ENCODE results near the gene FAM111B. TPM values are rescaled to one million over a fixed set of nuclear protein-coding genes. Genes with fewer than 3 reads are reported as not detected.
"Not testable (repeated sequence)": the region's sequence is repeated elsewhere in the genome, so short reads cannot be mapped to it uniquely, and the experiment has no call there.

The FAM111B gene
- total and polyA plus RNA-seq, 11 donors = 0.18 to 4.8 (median 0.41) TPM; not detected in 4

- H3K27me3 ChIP-seq = peaks cover 0 to 25% (median 6%) of the 10 kb centered on the region in 9 donors
These were observed 28.6 kb upstream of the FAM111B start for GRCh38 chr11:59078435-59078834.

DNA sequence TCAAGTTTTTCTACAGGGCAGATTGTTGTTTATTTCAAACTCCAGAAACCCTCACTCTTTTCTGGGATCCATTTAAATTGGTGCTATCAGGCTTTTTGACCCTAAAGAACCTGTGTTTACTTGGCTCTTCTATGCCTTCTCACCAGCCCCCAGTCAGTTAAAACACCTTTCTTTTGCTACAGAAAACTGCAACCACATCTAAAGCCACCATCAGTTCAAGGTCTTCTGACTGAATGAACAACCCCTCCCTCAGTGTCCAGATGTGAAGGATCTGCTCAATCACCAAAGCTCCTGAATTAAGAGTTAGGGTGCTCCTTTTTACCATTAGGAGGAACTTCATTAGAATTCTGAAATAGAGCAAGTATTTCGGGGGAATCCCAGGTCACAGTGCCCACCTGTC, 28.0 kb upstream of the FAM111B start:
- H3K4me1 ChIP-seq = no peaks in the 10 kb centered on the region
- 69 to 86% (median 77%) methylated on average over 1 of the region's 1 CpG for WGBS, 4 donors
- no peak for TF ChIP-seq POLR2A (IDR thresholded peaks at IDR 0.05)
- TF ChIP-seq, protein P1, sequence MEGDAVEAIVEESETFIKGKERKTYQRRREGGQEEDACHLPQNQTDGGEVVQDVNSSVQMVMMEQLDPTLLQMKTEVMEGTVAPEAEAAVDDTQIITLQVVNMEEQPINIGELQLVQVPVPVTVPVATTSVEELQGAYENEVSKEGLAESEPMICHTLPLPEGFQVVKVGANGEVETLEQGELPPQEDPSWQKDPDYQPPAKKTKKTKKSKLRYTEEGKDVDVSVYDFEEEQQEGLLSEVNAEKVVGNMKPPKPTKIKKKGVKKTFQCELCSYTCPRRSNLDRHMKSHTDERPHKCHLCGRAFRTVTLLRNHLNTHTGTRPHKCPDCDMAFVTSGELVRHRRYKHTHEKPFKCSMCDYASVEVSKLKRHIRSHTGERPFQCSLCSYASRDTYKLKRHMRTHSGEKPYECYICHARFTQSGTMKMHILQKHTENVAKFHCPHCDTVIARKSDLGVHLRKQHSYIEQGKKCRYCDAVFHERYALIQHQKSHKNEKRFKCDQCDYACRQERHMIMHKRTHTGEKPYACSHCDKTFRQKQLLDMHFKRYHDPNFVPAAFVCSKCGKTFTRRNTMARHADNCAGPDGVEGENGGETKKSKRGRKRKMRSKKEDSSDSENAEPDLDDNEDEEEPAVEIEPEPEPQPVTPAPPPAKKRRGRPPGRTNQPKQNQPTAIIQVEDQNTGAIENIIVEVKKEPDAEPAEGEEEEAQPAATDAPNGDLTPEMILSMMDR (IDR thresholded peaks at IDR 0.05) = no peak
- no peak overlapping the region for H3K27ac ChIP-seq
- intact Hi-C loops (cut with DNase I) = no loop called here
- ATAC-seq = no peak
- peaks cover 0 to 8% (median 0%) of the 10 kb centered on the region in 12 donors for H3K9me3 ChIP-seq
- DNase-seq = no peak
- H3K27me3 ChIP-seq = peaks cover 0 to 22% (median 2%) of the 10 kb centered on the region in 9 donors
- no peaks in the 10 kb centered on the region for H3K36me3 ChIP-seq
- H3K4me3 ChIP-seq = no peak overlapping the region

More at GRCh38 chr11:59078435-59078834, 28.6 kb upstream of the FAM111B start:
- Histone ChIP-seq H3K27ac (no peak overlapping the region), H3K36me3 (no peaks in the 10 kb centered on the region), H3K4me3 (no peak overlapping the region), H3K9me3 (peaks cover 0 to 12% (median 0%) of the 10 kb centered on the region in 12 donors), H3K4me1 (no peaks in the 10 kb centered on the region)
- intact Hi-C loops (cut with DNase I) = no loop called here
- no peak for DNase-seq
- no peak for ATAC-seq
- WGBS, 4 donors = 63 to 80% (median 72%) methylated on average over 2 of the region's 2 CpGs
- no peak for TF ChIP-seq POLR2A (IDR thresholded peaks at IDR 0.05)
- TF ChIP-seq, protein P1 (IDR thresholded peaks at IDR 0.05) = no peak

- H3K9me3 ChIP-seq; H3K4me3 ChIP-seq; intact Hi-C loops (cut with DNase I); DNase-seq; H3K4me1 ChIP-seq; H3K36me3 ChIP-seq; ATAC-seq; H3K27ac ChIP-seq: not testable (repeated sequence)
- WGBS, 4 donors = 81 to 99% (median 94%) methylated on average over 2 of the region's 2 CpGs
- H3K27me3 ChIP-seq = peaks cover 0 to 22% (median under 1%) of the 10 kb centered on the region in 9 donors
These were observed 26.6 kb upstream of the FAM111B start for GRCh38 chr11:59080421-59080820.

GRCh38 chr11:59081430-59082020, 25.5 kb upstream of the FAM111B start:
- 56 to 71% (median 58%) methylated on average over 4 of the region's 4 CpGs for WGBS, 4 donors
- not testable (repeated sequence) for H3K36me3 ChIP-seq

GRCh38 chr11:59086007-59086406, 21.0 kb upstream of the FAM111B start, which contains the start of gene GLYATL1B:
GLYATL1B (plus strand) TSS chr11:59086307; CDS start chr11:59086307, 0 bp downstream.
- H3K27me3 ChIP-seq; H3K9me3 ChIP-seq; intact Hi-C loops (cut with DNase I); DNase-seq; H3K36me3 ChIP-seq; H3K4me1 ChIP-seq; ATAC-seq; H3K4me3 ChIP-seq; H3K27ac ChIP-seq: not testable (repeated sequence)
- WGBS, 4 donors = 80 to 90% (median 88%) methylated on average over 5 of the region's 5 CpGs

More at GRCh38 chr11:59081430-59082020, 25.5 kb upstream of the FAM111B start:
- intact Hi-C loops (cut with DNase I); H3K4me1 ChIP-seq; H3K9me3 ChIP-seq; H3K27ac ChIP-seq; ATAC-seq; H3K4me3 ChIP-seq; DNase-seq: not testable (repeated sequence)
- H3K27me3 ChIP-seq = peaks cover 0 to 10% (median 0%) of the 10 kb centered on the region in 9 donors

DNA sequence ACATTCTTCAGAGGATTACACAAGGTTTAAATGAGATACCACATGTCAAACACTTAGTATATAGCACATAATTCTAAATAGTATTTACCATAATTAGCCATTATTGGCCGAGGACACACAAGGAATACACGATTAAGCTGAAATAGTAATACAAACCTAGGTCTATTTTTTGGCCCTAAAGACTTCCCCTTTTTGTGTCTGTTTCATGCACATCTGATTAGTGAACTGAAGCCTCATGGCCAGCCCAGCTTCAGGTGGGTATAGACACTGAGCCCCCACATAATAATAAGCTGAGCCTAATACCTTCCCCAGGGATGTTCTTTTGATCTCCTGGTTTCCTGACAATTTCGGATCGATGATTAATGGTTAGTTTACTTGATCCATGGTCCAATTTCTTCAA, 18.9 kb upstream of the FAM111B start:
- Histone ChIP-seq H3K27ac (no peak overlapping the region), H3K27me3 (peaks cover 0 to 7% (median 0%) of the 10 kb centered on the region in 9 donors), H3K4me3 (no peak overlapping the region), H3K9me3 (no peaks in the 10 kb centered on the region), H3K4me1 (no peaks in the 10 kb centered on the region), H3K36me3 (no peaks in the 10 kb centered on the region)
- intact Hi-C loops (cut with DNase I) = no loop called here
- 87 to 92% (median 90%) methylated on average over 4 of the region's 4 CpGs for WGBS, 4 donors
- DNase-seq = no peak
- TF ChIP-seq, protein P1 (IDR thresholded peaks at IDR 0.05) = no peak
- no peak for TF ChIP-seq POLR2A (IDR thresholded peaks at IDR 0.05)
- ATAC-seq = no peak

- DNase-seq, H3K4me3 ChIP-seq, ATAC-seq, H3K9me3 ChIP-seq, H3K27ac ChIP-seq, H3K36me3 ChIP-seq, H3K4me1 ChIP-seq: not testable (repeated sequence)
- intact Hi-C loops (cut with DNase I) = loop anchor here in 2 of 10 donors (10.0 kb wide), 1 partner anchor 61 kb away; no protein-coding TSS in a partner anchor
- H3K27me3 ChIP-seq = peaks cover 0 to 15% (median 0%) of the 10 kb centered on the region in 9 donors
These were observed 13.5 kb upstream of the FAM111B start for GRCh38 chr11:59093576-59093975.

- not testable (repeated sequence) for DNase-seq, H3K9me3 ChIP-seq, H3K4me3 ChIP-seq, H3K36me3 ChIP-seq, H3K27ac ChIP-seq, ATAC-seq, H3K4me1 ChIP-seq
- intact Hi-C loops (cut with DNase I) = loop anchor here in 6 of 10 donors (5.0 to 10.0 kb wide), 3 partner anchors 42 to 62 kb away; no protein-coding TSS in a partner anchor
- WGBS, 4 donors = 42 to 70% (median 48%) methylated on average over 1 of the region's 1 CpG
- H3K27me3 ChIP-seq = peaks cover 0 to 24% (median 0%) of the 10 kb centered on the region in 9 donors
These were observed 11.8 kb upstream of the FAM111B start for GRCh38 chr11:59095225-59095624.
